GM12875 (cell line): ENCODE measurements around the gene ZPLD1.

Experiments used
- H3K4me3 ChIP-seq: one replicate; pipeline ENCODE4 v1.5.1; 2011; ENCODE audit warnings: low read depth, low read length, control low read depth
- CTCF ChIP-seq: IDR thresholded peaks from 2 replicates; pipeline ENCODE4 v1.5.1; 2011; ENCODE audit warnings: low read depth, mild to moderate bottlenecking, control low read depth, inconsistent platforms, low read length, moderate library complexity, borderline replicate concordance; ENCODE audit not compliant: insufficient read depth

Gene ZPLD1

GRCh38 chr3:102444101-102444500 lies 9.3 kb downstream of the ZPLD1 start:
- H3K4me3 ChIP-seq: no peak overlapping the region
- no peak for TF ChIP-seq CTCF

- no peak overlapping the region for H3K4me3 ChIP-seq
- no peak for TF ChIP-seq CTCF
Measured at GRCh38 chr3:102447272-102447671, 12.5 kb downstream of the ZPLD1 start.

- no peak overlapping the region for H3K4me3 ChIP-seq
- TF ChIP-seq CTCF: no peak
Measured at GRCh38 chr3:102449341-102449740, 14.5 kb downstream of the ZPLD1 start.

- no peak overlapping the region for H3K4me3 ChIP-seq
- no peak for TF ChIP-seq CTCF
Measured at GRCh38 chr3:102449930-102450329, 15.1 kb downstream of the ZPLD1 start.

- no peak overlapping the region for H3K4me3 ChIP-seq
- TF ChIP-seq CTCF: no peak
Measured at GRCh38 chr3:102450976-102451375, 16.2 kb downstream of the ZPLD1 start.

GRCh38 chr3:102451543-102451942 lies 16.7 kb downstream of the ZPLD1 start:
- H3K4me3 ChIP-seq: no peak overlapping the region
- no peak for TF ChIP-seq CTCF

GRCh38 chr3:102454181-102454580 lies 19.4 kb downstream of the ZPLD1 start:
- H3K4me3 ChIP-seq: no peak overlapping the region
- TF ChIP-seq CTCF: no peak
